Type B pancreatic cell (in vitro differentiated cells): Measurements from ENCODE around the gene FDPS. TPM values are rescaled to one million over a fixed set of nuclear protein-coding genes. Genes with fewer than 3 reads are reported as not detected.

Experiments used
- DNase-seq: peaks from one replicate; pipeline ENCODE4 v3.0.0; 2021; ENCODE audit warnings: mixed read lengths; ENCODE audit not compliant: unreplicated experiment; ENCODE audit errors: extremely low spot score
- H3K27ac Mint-ChIP-seq: 2 replicates; pipeline ENCODE4 v1.8.0; 2021; ENCODE audit warnings: mild to moderate bottlenecking, mixed read lengths
- H3K27me3 Mint-ChIP-seq: 2 replicates; pipeline ENCODE4 v1.8.0; 2021; ENCODE audit warnings: mixed read lengths
- H3K36me3 Mint-ChIP-seq: 2 replicates; pipeline ENCODE4 v1.8.0; 2021; ENCODE audit warnings: mixed read lengths
- H3K4me1 Mint-ChIP-seq: one replicate; pipeline ENCODE4 v1.8.0; 2021; ENCODE audit warnings: mixed read lengths; ENCODE audit not compliant: unreplicated experiment
- H3K4me3 Mint-ChIP-seq: 2 replicates; pipeline ENCODE4 v1.8.0; 2021; ENCODE audit warnings: mild to moderate bottlenecking, mixed read lengths
- H3K9me3 Mint-ChIP-seq: 2 replicates; pipeline ENCODE4 v1.8.0; 2021; ENCODE audit warnings: mixed read lengths
- CTCF ChIP-seq: fragments of 200-600 bp; sonication (generic); conservative IDR thresholded peaks from 2 replicates; pipeline ENCODE4 v1.5.0; 2021; ENCODE audit warnings: antibody characterized with exemption, mild to moderate bottlenecking
- total RNA-seq: library from RNA; stranded (reverse); gene quantifications from 2 replicates; pipeline ENCODE4 v1.2.1, GENCODE V29; 2021; ENCODE audit warnings: low replicate concordance

Gene FDPS
- total RNA-seq, 1 donor from 2014 or later, result 183 TPM

GRCh38 chr1:155329980-155330598 is 21.4 kb downstream of the FDPS start:
- no peaks in the 10 kb centered on the region for H3K27me3 Mint-ChIP-seq
- no peak for DNase-seq
- peaks cover 8% of the 10 kb centered on the region for H3K4me1 Mint-ChIP-seq
- H3K9me3 Mint-ChIP-seq, result no peaks in the 10 kb centered on the region
- H3K27ac Mint-ChIP-seq, result no peak overlapping the region
- H3K4me3 Mint-ChIP-seq, result no peak overlapping the region
- TF ChIP-seq CTCF, result no peak
- H3K36me3 Mint-ChIP-seq, result peaks cover 19% of the 10 kb centered on the region

GRCh38 chr1:155334962-155335361 is 26.3 kb downstream of the FDPS start:
- DNase-seq, result no peak
- H3K27ac Mint-ChIP-seq, result no peak overlapping the region
- H3K4me1 Mint-ChIP-seq, result no peaks in the 10 kb centered on the region
- TF ChIP-seq CTCF, result no peak
- no peaks in the 10 kb centered on the region for H3K27me3 Mint-ChIP-seq
- H3K36me3 Mint-ChIP-seq, result peaks cover 41% of the 10 kb centered on the region
- no peaks in the 10 kb centered on the region for H3K9me3 Mint-ChIP-seq
- no peak overlapping the region for H3K4me3 Mint-ChIP-seq

GRCh38 chr1:155339515-155340097 is 30.9 kb downstream of the FDPS start:
- Mint-ChIP-seq H3K36me3 (peaks cover 40% of the 10 kb centered on the region), H3K4me3 (no peak overlapping the region)
- no peak for TF ChIP-seq CTCF

GRCh38 chr1:155342842-155343241 is 34.2 kb downstream of the FDPS start:
- Mint-ChIP-seq H3K9me3 (no peaks in the 10 kb centered on the region), H3K4me3 (no peak overlapping the region), H3K27me3 (no peaks in the 10 kb centered on the region), H3K4me1 (no peaks in the 10 kb centered on the region), H3K36me3 (peaks cover 39% of the 10 kb centered on the region), H3K27ac (no peak overlapping the region)
- DNase-seq, result no peak
- TF ChIP-seq CTCF, result no peak

More at GRCh38 chr1:155339515-155340097, 30.9 kb downstream of the FDPS start:
- no peak for DNase-seq
- H3K4me1 Mint-ChIP-seq, result no peaks in the 10 kb centered on the region
- no peaks in the 10 kb centered on the region for H3K27me3 Mint-ChIP-seq
- no peaks in the 10 kb centered on the region for H3K9me3 Mint-ChIP-seq
- H3K27ac Mint-ChIP-seq, result peak overlapping the region; percentile 1

- H3K36me3 Mint-ChIP-seq, result peaks cover 38% of the 10 kb centered on the region
- TF ChIP-seq CTCF, result no peak
- no peaks in the 10 kb centered on the region for H3K9me3 Mint-ChIP-seq
- DNase-seq, result no peak
- no peak overlapping the region for H3K4me3 Mint-ChIP-seq
- no peak overlapping the region for H3K27ac Mint-ChIP-seq
- no peaks in the 10 kb centered on the region for H3K27me3 Mint-ChIP-seq
- no peaks in the 10 kb centered on the region for H3K4me1 Mint-ChIP-seq
These were observed 44.0 kb downstream of the FDPS start for GRCh38 chr1:155352631-155353030.
